Neural progenitor cell (in vitro differentiated cells): ENCODE data around the gene PIAS1.

Source experiments
- EZH2phosphoT487 ChIP-seq: fragments of 200-600 bp; sonication (generic); IDR thresholded peaks from 2 replicates; pipeline ENCODE4 v1.6.1; 2017; ENCODE audit warnings: antibody characterized with exemption
- TF ChIP-seq, protein P1 (sequence below): fragments of 200-600 bp; sonication (generic); IDR thresholded peaks from 2 replicates; pipeline ENCODE4 v1.5.1; 2017; ENCODE audit warnings: antibody characterized with exemption, mild to moderate bottlenecking

DNA sequence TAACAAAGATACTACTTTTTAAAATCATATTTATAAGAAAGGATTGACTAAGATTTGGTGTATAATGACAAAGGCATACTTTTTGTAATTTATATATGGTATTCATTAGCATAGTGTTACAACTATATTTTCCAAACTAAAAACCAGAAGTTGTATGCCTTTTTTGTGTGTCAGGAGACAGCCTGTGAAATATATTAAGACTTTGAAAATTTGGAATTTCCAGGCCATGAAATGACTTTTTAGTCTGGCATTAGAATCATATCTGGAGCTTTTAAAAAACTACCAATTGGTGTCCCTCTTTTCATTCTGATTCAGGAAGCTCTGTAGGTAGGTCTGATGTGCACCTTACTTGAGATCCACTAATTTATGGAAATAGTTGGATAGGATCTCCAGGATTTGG lies 109.1 kb downstream of the PIAS1 start:
- TF ChIP-seq EZH2phosphoT487: no peak
- TF ChIP-seq, protein P1, sequence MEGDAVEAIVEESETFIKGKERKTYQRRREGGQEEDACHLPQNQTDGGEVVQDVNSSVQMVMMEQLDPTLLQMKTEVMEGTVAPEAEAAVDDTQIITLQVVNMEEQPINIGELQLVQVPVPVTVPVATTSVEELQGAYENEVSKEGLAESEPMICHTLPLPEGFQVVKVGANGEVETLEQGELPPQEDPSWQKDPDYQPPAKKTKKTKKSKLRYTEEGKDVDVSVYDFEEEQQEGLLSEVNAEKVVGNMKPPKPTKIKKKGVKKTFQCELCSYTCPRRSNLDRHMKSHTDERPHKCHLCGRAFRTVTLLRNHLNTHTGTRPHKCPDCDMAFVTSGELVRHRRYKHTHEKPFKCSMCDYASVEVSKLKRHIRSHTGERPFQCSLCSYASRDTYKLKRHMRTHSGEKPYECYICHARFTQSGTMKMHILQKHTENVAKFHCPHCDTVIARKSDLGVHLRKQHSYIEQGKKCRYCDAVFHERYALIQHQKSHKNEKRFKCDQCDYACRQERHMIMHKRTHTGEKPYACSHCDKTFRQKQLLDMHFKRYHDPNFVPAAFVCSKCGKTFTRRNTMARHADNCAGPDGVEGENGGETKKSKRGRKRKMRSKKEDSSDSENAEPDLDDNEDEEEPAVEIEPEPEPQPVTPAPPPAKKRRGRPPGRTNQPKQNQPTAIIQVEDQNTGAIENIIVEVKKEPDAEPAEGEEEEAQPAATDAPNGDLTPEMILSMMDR: no peak
